GM21723 (cell line): Measurements from ENCODE around the gene TRUB1.

Source experiments
- ATAC-seq: cut with Tn5 transposase; IDR thresholded peaks from one replicate; pipeline ENCODE4 v1.9.1; 2021; ENCODE audit warnings: mild to moderate bottlenecking, moderate library complexity; ENCODE audit not compliant: unreplicated experiment

The TRUB1 gene

DNA sequence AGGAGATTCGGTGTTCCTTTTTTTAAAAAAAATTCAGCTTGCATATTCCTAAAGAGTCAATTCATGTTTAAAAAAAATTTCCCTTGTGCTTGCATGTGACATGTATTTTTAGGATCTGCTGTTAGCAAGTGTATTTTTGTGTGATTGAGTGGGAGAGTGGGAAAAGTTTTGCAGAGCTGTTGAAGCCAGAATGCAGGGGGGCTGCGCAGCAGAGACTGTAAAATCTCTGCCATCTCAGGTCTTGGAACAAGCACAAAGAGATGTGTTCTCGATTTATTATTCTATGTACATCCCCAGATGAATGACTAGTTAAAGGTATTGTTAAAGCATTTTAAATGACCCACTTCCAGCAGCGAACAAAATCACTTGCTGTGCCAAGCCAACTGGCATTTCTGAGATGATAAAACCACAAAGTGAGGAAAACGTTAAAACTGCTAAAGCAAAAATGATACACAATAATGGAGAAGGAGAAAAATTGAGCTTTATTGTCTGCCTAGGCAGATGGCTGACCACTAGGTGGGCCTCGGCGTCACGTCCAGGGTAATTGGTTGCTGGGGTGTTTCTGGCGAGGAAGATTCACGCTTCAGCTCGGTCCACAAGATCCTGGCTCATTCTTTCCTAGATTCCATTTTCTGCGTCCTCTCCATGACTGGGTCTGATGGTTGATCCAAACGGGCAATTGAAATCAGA lies 88.2 kb downstream of the TRUB1 start:
- no peak for ATAC-seq

- ATAC-seq, result no peak
Measured at GRCh38 chr10:115026746-115027140, 88.7 kb downstream of the TRUB1 start.
